Measurements from ENCODE around the gene PER3.
A peak's percentile ranks its signal among the peaks of the same experiment; 100 is the strongest.

Gene PER3

GRCh38 chr1:7827126-7827955 lies 43.2 kb downstream of the PER3 start:
- H3K4me3 Mint-ChIP-seq = peak overlapping the region; percentile 96
- peak overlapping the region; percentile 96 for H3K27ac Mint-ChIP-seq
- H3K4me1 Mint-ChIP-seq (ENCODE audit: low read depth) = peaks cover 9% of the 10 kb centered on the region
- H3K36me3 Mint-ChIP-seq (ENCODE audit: low read depth) = peaks cover 12% of the 10 kb centered on the region
- DNase-seq (ENCODE audit: low spot score) = peak; percentile 30
- H3K9me3 Mint-ChIP-seq = no peaks in the 10 kb centered on the region
- H3K27me3 Mint-ChIP-seq (ENCODE audit: low read depth) = no peaks in the 10 kb centered on the region

DNA sequence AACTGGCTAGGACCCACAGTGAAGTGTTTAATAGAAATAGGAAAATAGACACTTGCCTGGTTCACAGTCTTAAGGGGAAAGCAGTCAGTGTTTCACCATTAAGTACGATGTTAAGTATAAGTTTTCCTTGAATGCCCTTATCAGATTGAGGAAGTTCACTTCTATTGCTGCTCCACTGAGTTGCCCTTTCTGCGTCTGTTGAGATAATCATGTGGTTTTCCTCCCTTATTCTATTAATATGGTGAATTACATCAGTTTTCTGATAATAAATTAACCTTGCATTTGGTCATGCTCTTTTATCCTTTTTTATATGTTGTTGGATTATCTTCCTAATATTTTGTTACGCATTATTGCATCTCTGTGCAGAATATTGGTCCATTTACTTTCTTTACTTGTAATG lies 47.4 kb downstream of the PER3 start:
- Mint-ChIP-seq H3K27ac (no peak overlapping the region), H3K4me1 (ENCODE audit: low read depth) (peaks cover 9% of the 10 kb centered on the region), H3K9me3 (no peaks in the 10 kb centered on the region), H3K27me3 (ENCODE audit: low read depth) (no peaks in the 10 kb centered on the region), H3K4me3 (no peak overlapping the region), H3K36me3 (ENCODE audit: low read depth) (peaks cover 18% of the 10 kb centered on the region)
- no peak for DNase-seq (ENCODE audit: low spot score)

- Mint-ChIP-seq H3K9me3 (peaks cover 4% of the 10 kb centered on the region), H3K36me3 (ENCODE audit: low read depth) (peaks cover 20% of the 10 kb centered on the region), H3K27ac (no peak overlapping the region), H3K4me3 (no peak overlapping the region), H3K4me1 (ENCODE audit: low read depth) (peaks cover 8% of the 10 kb centered on the region), H3K27me3 (ENCODE audit: low read depth) (no peaks in the 10 kb centered on the region)
- no peak for DNase-seq (ENCODE audit: low spot score)
These were observed 48.9 kb downstream of the PER3 start for GRCh38 chr1:7833035-7833434.

DNA sequence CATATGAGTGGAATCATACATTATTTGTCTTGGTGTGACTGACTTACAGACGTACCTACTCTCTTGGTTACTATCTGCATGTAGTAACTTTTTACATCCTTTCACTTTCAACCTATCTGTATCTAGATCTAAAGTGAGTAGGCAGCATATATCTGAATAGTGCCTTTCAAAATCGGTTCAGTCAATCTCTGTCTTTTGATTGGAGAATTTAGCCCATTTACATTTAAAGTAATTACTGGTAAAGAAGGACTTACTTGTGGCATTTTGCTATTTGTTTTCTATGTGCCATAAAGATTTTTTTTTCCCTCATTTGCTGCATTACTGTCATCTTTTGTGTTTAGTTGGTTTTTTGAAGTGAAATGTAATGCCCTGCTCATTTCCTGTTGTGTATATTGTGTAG lies 54.6 kb downstream of the PER3 start:
- DNase-seq (ENCODE audit: low spot score) = no peak
- Mint-ChIP-seq H3K27ac (no peak overlapping the region), H3K4me3 (no peak overlapping the region), H3K36me3 (ENCODE audit: low read depth) (peaks cover 30% of the 10 kb centered on the region), H3K27me3 (ENCODE audit: low read depth) (no peaks in the 10 kb centered on the region), H3K4me1 (ENCODE audit: low read depth) (peaks cover 4% of the 10 kb centered on the region), H3K9me3 (peaks cover 21% of the 10 kb centered on the region)

- no peaks in the 10 kb centered on the region for H3K27me3 Mint-ChIP-seq (ENCODE audit: low read depth)
- H3K4me1 Mint-ChIP-seq (ENCODE audit: low read depth) = peaks cover 4% of the 10 kb centered on the region
- H3K9me3 Mint-ChIP-seq = peaks cover 21% of the 10 kb centered on the region
- H3K36me3 Mint-ChIP-seq (ENCODE audit: low read depth) = peaks cover 30% of the 10 kb centered on the region
- DNase-seq (ENCODE audit: low spot score) = no peak
- no peak overlapping the region for H3K4me3 Mint-ChIP-seq
- no peak overlapping the region for H3K27ac Mint-ChIP-seq
These were observed 55.4 kb downstream of the PER3 start for GRCh38 chr1:7839526-7839925.

DNA sequence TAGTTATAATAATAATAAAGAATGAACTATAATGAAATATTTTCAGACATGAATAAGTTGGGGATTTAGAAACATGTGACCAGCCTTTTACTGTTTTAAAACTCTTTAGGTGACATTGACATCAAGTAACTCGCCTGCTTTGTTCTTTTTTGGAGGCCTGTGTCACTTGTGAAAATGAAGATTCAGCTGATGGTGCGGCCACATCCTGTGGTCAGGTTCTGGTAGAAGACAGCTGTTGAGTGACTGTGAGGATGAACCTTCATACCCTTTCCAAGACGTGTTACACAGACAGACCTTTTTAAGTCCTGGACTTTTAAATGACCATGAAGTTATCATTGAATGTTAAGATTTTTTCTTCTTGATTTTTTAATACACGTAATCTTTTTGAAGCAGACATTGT lies 58.4 kb downstream of the PER3 start:
- Mint-ChIP-seq H3K27ac (no peak overlapping the region), H3K9me3 (peaks cover 19% of the 10 kb centered on the region), H3K4me1 (ENCODE audit: low read depth) (peaks cover 4% of the 10 kb centered on the region), H3K36me3 (ENCODE audit: low read depth) (peaks cover 18% of the 10 kb centered on the region), H3K4me3 (no peak overlapping the region), H3K27me3 (ENCODE audit: low read depth) (no peaks in the 10 kb centered on the region)
- DNase-seq (ENCODE audit: low spot score) = no peak

GRCh38 chr1:7845761-7846160 lies 61.7 kb downstream of the PER3 start:
- Mint-ChIP-seq H3K27ac (no peak overlapping the region), H3K36me3 (ENCODE audit: low read depth) (no peaks in the 10 kb centered on the region), H3K4me1 (ENCODE audit: low read depth) (peaks cover 4% of the 10 kb centered on the region), H3K4me3 (no peak overlapping the region), H3K27me3 (ENCODE audit: low read depth) (no peaks in the 10 kb centered on the region), H3K9me3 (no peaks in the 10 kb centered on the region)
- DNase-seq (ENCODE audit: low spot score) = no peak

DNA sequence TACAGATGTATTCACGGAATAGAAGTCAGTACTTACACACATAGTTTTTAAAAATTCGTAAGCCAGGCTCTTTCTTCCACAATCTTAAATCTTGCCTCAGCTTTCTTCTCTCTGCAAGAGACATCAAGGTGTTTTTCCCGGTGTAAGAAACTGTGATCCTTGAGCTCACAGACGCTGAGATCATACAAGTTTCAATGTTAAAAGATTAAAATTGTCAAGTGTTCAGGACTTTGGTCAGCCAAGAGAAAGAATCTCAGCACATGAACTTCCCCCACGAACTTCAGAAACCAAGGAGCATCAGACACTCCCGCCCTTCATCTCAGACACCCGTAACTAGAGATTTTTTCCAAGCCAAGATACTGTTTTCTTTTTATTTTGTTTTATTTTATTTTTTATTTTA lies 62.6 kb downstream of the PER3 start:
- no peaks in the 10 kb centered on the region for H3K36me3 Mint-ChIP-seq (ENCODE audit: low read depth)
- no peak overlapping the region for H3K4me3 Mint-ChIP-seq
- H3K4me1 Mint-ChIP-seq (ENCODE audit: low read depth) = peaks cover 4% of the 10 kb centered on the region
- no peaks in the 10 kb centered on the region for H3K27me3 Mint-ChIP-seq (ENCODE audit: low read depth)
- no peaks in the 10 kb centered on the region for H3K9me3 Mint-ChIP-seq
- DNase-seq (ENCODE audit: low spot score) = no peak
- no peak overlapping the region for H3K27ac Mint-ChIP-seq

DNA sequence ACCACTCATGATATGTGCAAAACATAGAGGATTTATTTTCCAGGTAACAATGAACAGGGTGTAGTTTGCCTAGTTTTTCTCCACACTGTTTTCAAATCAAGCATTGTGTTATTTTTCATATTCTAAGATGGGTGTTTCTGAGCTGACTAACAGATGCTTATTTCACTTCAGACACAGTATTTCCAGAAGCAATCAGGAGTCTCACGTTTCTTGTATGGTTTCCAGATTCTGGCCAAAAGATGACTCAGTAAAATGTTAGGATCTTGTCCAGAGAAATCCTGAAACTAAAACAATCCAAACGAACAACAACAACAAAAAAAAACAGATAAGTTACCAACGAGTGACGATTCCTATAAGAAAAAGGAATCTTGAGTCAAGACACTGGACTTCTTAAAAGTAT lies 63.5 kb downstream of the PER3 start:
- Mint-ChIP-seq H3K4me3 (no peak overlapping the region), H3K36me3 (ENCODE audit: low read depth) (no peaks in the 10 kb centered on the region), H3K4me1 (ENCODE audit: low read depth) (peaks cover 2% of the 10 kb centered on the region), H3K9me3 (no peaks in the 10 kb centered on the region), H3K27me3 (ENCODE audit: low read depth) (peaks cover under 1% of the 10 kb centered on the region), H3K27ac (no peak overlapping the region)
- DNase-seq (ENCODE audit: low spot score) = no peak

DNA sequence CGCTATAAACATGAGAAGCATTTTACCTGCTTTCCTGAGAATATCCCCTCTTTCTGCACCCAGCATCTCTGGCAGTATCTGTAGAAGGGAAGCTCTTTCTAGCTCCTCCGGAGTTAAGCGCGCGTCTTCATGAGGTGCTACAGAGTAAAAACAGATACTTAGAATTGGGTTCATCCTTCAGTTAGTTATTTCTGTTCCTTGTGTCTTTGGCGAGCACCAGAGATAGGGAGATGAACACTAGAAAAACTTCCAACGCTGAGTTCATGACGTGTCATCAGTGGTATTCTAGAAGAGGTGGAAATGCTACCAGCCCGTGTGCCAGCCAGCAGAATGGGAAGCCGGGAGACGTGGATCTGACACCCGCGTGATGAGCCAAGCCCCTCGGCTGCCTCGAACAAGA lies 66.7 kb downstream of the PER3 start:
- H3K27me3 Mint-ChIP-seq (ENCODE audit: low read depth) = peaks cover 7% of the 10 kb centered on the region
- no peak overlapping the region for H3K4me3 Mint-ChIP-seq
- H3K4me1 Mint-ChIP-seq (ENCODE audit: low read depth) = no peaks in the 10 kb centered on the region
- no peaks in the 10 kb centered on the region for H3K9me3 Mint-ChIP-seq
- H3K36me3 Mint-ChIP-seq (ENCODE audit: low read depth) = no peaks in the 10 kb centered on the region
- no peak for DNase-seq (ENCODE audit: low spot score)
- no peak overlapping the region for H3K27ac Mint-ChIP-seq

DNA sequence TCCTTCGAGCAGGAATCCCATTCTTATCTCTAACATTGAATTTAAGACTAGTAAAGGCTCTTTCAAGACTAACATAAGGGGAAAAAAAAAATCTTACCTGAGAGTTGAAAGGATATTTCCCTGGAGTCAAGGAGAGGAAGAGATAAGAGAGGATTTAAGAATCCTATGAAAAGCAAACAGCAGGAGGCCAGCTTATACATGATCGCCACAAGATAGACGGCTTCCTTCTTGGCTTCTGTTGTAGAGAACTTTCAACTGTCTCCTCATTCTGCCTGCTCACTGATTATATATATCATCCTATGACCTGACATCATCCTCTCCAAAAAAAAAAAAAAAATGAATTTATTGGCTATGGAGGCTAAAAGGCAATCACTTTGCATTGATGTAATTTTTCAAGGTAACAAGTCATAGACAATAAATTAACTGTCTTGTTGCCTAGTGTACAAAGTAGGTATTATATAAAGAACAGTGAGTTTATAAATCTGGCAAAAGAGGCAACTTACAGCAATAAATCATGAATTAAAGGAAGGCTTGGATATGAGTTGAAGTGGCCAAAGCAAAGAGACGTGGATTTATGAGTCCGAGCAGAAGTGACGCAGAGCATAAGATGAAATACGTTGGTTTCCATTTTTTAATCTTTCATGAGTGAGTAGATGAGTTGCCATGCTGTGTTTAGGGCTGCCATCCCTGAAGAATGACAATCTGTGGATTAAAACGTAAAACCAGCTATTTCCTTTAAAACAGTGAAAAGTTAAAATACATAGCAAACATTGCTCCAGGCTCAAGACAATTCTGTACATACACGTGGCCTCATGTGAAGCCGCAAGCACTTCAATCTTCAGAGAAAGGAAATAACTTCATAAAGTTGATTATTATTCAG lies 69.0 kb downstream of the PER3 start, which contains the start of gene UTS2:
UTS2 (minus strand) TSS at position 262 of the 880 bp plus-strand sequence; CDS start at position 200, 62 bp downstream.
- Mint-ChIP-seq H3K27me3 (ENCODE audit: low read depth) (peaks cover 9% of the 10 kb centered on the region), H3K4me3 (no peak within 1 kb of the TSS), H3K36me3 (ENCODE audit: low read depth) (no peaks in the 10 kb centered on the region), H3K9me3 (no peaks in the 10 kb centered on the region), H3K27ac (no peak within 1 kb of the TSS), H3K4me1 (ENCODE audit: low read depth) (peaks cover 2% of the 10 kb centered on the region)
- no peak for DNase-seq (ENCODE audit: low spot score)

DNA sequence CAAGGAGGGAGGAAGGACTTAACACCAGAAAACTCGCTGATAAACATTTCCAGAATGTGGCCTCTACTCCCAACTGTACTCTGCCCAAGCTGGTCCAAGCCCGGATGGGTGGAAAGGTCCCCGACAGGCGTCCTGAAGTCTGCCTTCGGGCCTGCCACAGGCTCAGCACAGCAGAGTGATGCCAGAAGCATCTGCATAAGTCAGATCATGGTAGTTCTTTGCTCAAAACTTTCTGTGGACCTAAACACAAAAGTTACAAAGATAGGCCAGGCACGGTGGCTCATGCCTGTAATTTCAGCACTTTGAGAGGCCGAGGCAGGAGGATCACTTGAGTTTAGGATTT lies 69.6 kb downstream of the PER3 start:
- Mint-ChIP-seq H3K27me3 (ENCODE audit: low read depth) (peaks cover 9% of the 10 kb centered on the region), H3K4me3 (no peak overlapping the region), H3K27ac (no peak overlapping the region), H3K9me3 (no peaks in the 10 kb centered on the region), H3K36me3 (ENCODE audit: low read depth) (no peaks in the 10 kb centered on the region), H3K4me1 (ENCODE audit: low read depth) (peaks cover 2% of the 10 kb centered on the region)
- DNase-seq (ENCODE audit: low spot score) = no peak

- no peaks in the 10 kb centered on the region for H3K36me3 Mint-ChIP-seq (ENCODE audit: low read depth)
- peaks cover 2% of the 10 kb centered on the region for H3K4me1 Mint-ChIP-seq (ENCODE audit: low read depth)
- no peak overlapping the region for H3K4me3 Mint-ChIP-seq
- H3K27ac Mint-ChIP-seq = no peak overlapping the region
- peaks cover 9% of the 10 kb centered on the region for H3K27me3 Mint-ChIP-seq (ENCODE audit: low read depth)
- no peak for DNase-seq (ENCODE audit: low spot score)
- no peaks in the 10 kb centered on the region for H3K9me3 Mint-ChIP-seq
These were observed 72.3 kb downstream of the PER3 start for GRCh38 chr1:7856345-7856744.

DNA sequence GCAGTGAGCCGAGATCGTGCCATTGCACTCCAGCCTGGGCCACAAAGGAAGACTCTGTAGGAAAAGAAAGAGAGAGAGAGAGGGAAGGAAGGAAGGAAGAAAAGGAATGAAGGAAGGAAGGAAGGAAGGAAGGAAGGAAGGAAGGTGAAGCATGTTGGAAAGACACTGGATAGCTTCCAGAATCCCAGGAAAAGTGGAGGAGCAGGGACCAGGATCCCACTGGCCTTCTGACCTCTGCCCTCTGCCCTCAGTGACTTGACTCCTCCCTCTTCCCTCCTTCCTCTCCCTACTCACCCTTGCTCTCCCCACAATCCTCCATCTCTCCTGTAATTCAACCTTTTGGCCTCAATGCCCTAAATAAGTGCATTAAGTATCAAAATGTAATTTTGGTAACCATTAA lies 72.9 kb downstream of the PER3 start:
- no peak for DNase-seq (ENCODE audit: low spot score)
- Mint-ChIP-seq H3K36me3 (ENCODE audit: low read depth) (no peaks in the 10 kb centered on the region), H3K27me3 (ENCODE audit: low read depth) (peaks cover 9% of the 10 kb centered on the region), H3K9me3 (no peaks in the 10 kb centered on the region), H3K27ac (no peak overlapping the region), H3K4me1 (ENCODE audit: low read depth) (peaks cover 2% of the 10 kb centered on the region), H3K4me3 (no peak overlapping the region)

Measured in T-helper 2 cell treated with Interferon-gamma antibody and Interleukin-4, amounts not matched to agents 5 μg/mL and 100 μg/mL, for 36 hours (primary cell).